Metanephros (tissue), 1 donor: ENCODE data around the gene C22orf23. TPM values are rescaled to one million over a fixed set of nuclear protein-coding genes. Genes with fewer than 3 reads are reported as not detected.

Experiments used
- total RNA-seq: library from RNA; depleted of rRNA; stranded (reverse); fragments of >200 nt; gene quantifications from one replicate; pipeline ENCODE4 v1.2.3, GENCODE V29; 2014

Gene C22orf23
- total RNA-seq = 0.64 TPM

DNA sequence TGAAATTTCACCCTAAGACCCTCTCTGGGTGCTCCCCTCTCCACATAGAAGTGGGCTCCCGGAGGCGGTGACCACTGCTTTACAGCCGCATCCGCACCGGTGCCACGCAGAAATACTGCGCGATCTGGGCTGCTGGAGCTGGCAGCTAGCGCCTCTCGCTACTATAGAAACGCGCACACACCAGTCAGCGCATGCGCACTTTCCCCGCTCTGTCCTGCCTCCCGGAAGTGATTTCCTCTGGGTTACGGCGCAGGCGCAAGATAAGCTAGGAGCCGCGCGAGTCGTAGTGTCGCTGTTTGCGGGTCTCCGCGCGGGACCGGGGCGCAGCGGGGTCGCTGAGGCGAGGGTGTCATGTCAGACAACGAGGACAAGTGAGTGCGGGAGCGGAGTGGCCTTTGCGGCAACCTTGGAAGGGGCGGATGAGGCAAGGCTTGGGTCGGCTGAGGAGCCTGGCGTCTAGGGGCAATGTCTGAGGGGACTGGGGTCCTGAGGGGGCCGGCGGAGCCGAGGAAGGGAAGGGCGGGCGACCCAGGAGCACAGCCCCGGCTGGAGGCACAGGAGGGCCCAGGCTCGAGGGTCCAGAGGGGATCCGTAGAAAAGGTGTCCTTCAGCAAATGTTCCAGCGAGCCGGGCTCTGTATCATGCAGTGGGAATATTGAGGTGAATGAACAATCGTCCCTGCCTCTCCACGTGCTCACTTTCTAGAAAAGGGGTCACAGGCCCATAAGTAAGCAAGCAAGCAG, at the start of gene C22orf23, which contains the start of gene POLR2F:
Gene C22orf23, minus strand, starts transcription at position 165 of the 743 bp plus-strand sequence. CDS start 452 bp downstream, outside the sequence.
Gene POLR2F, plus strand, starts transcription at position 263 of the 743 bp plus-strand sequence. Its CDS starts 89 bp downstream, at position 352.

DNA sequence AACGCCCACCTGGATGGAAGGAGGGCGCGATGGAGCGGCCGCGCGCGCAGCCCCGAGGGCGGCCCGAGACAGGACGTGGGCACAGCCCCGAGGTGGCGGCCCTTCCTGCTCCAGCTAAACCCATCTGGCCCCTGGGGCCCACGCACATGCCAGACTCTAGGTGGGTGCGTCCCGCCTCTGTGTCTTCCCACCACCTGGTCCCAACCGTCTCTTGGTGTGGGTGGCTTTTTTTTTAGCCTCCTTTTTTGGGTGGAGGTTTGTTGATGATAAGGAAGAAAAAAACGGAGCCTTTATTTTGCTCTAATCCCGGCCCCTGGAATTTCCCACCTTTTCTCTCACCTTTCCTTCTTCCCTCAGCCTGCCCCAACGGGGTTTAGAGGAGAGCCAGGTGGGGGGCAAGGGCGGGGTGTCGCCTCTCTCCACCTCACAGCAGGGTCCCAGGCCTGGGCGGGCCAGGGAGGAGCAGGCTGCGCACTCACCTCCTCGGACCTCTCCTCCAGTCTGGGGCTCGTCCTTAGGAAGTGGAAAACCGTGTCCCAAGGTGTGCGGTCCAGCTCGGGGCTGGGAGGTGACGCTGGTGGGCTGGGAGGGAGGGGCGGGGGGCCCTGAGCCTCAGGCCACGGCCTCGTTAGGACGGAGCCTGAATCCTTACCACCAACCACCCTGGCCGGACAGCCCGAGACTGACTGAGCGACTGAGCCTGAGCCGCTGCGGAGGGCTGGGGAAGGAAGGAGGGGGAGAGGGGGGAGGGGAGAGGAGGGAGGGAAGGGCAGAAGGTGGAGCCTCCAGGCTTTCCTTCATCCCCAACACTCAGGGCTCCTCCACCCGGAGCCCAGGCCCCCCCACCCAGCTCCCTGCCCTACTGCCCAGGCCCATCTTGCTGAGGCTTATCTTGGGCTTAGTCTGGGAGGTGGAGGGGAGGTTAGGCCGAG, 30.7 kb upstream of the C22orf23 start, which contains the start of gene SOX10:
Gene SOX10, minus strand, starts transcription at position 696 of the 932 bp plus-strand sequence. CDS start 771 bp downstream, outside the sequence.

GRCh38 chr22:37905534-37906363, 47.7 kb downstream of the C22orf23 start, which contains the start of gene MICALL1:
Gene MICALL1 (plus strand): TSS chr22:37906297. CDS start chr22:37906423, 126 bp downstream.

Other genes starting within 250 kb of the C22orf23 start
- 16.9 TPM for gene GCAT, start 145.7 kb downstream of the C22orf23 start, total RNA-seq
- gene GALR3, start 130.2 kb downstream of the C22orf23 start, total RNA-seq = 0.23 TPM
- gene ANKRD54, start 109.3 kb downstream of the C22orf23 start, total RNA-seq = 23.7 TPM
- 592 TPM for gene EIF3L, start 104.2 kb downstream of the C22orf23 start, total RNA-seq
- gene MICALL1, start 47.3 kb downstream of the C22orf23 start, total RNA-seq = 26.1 TPM
- gene POLR2F, start 98 bp upstream of the C22orf23 start, total RNA-seq = 32.3 TPM
- 1.9 TPM for gene SOX10, start 31.0 kb upstream of the C22orf23 start, total RNA-seq
- 32.1 TPM for gene PICK1, start 103.8 kb upstream of the C22orf23 start, total RNA-seq
- gene SLC16A8, start 130.6 kb upstream of the C22orf23 start, total RNA-seq = 2.2 TPM
- 4.5 TPM for gene BAIAP2L2, start 157.1 kb upstream of the C22orf23 start, total RNA-seq
- 45.4 TPM for gene PLA2G6, start 228.2 kb upstream of the C22orf23 start, total RNA-seq
- gene MAFF, start 248.4 kb upstream of the C22orf23 start, total RNA-seq = 17.2 TPM